ENCODE measurements around the gene DYNC1I1. TPM values are rescaled to one million over a fixed set of nuclear protein-coding genes. Genes with fewer than 3 reads are reported as not detected.
A peak's percentile ranks its signal among the peaks of the same experiment; 100 is the strongest.

DYNC1I1 gene
- total and polyA plus RNA-seq, 2 donors (not counting 3 experiments of a cell fraction or from before 2014, with no cell fraction given), result 1.8 to 3.6 TPM

DNA sequence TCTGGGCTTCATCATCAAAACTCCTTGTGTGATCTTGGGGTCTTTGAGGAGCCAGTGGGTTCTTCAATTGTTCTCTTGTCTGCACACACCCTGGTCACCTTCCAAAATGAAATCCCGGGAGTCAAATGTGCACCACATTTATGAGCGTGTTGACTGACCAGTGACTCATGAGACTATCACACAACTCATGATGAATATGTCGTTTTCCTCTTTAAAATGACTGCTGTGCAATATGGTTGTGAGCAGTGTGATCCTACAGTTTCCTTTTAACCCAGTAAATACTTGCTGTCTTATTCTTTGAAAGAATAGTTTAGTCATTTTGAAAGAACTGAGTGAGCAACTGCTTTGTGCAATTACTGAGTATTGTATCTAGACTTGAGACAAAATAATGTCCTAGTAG is 149.2 kb downstream of the DYNC1I1 start:
- H3K9ac ChIP-seq (replicated peaks; ENCODE audit: extremely low read depth, insufficient read depth, low read length), result no peak overlapping the region
- no peaks in the 10 kb centered on the region for H3K36me3 ChIP-seq (ENCODE audit: control insufficient read depth in 2 of 2, extremely low read depth in 1 of 2, insufficient read depth in 2 of 2, low read length in 2 of 2)
- H3K4me2 ChIP-seq (ENCODE audit: insufficient read depth, low read length), result no peak overlapping the region
- no peak overlapping the region for H3K27ac ChIP-seq (ENCODE audit: insufficient read depth, low read depth, low read length)
- peaks cover 34 to 51% of the 10 kb centered on the region in 2 experiments for H3K27me3 ChIP-seq (ENCODE audit: control insufficient read depth in 2 of 2, insufficient read depth in 2 of 2, low read length in 2 of 2)
- H3K9me3 ChIP-seq (replicated peaks; ENCODE audit: control insufficient read depth, insufficient read depth, low read length), result no peaks in the 10 kb centered on the region
- DNase-seq (ENCODE audit: low read depth, low spot score) (no peak), FAIRE-seq (no peak)
- dilution Hi-C loops (cut with MboI; ENCODE audit: extremely low pct_ligation_motif_present, low sequenced_read_pairs), result no loop called here
- peaks cover 3% of the 10 kb centered on the region for H4K20me1 ChIP-seq (replicated peaks; ENCODE audit: control insufficient read depth, extremely low read depth, insufficient read depth, low read length)
- ChIA-PET CTCF (interaction anchor here (1.8 kb wide), 1 partner anchor 127 kb away, joined by 5 read pairs; no protein-coding TSS in a partner anchor), POLR2A (no interaction called here)
- H3K79me2 ChIP-seq (ENCODE audit: control insufficient read depth, insufficient read depth, low read length), result no peaks in the 10 kb centered on the region
- TF ChIP-seq FOS (IDR thresholded peaks at IDR 0.05; ENCODE audit: borderline replicate concordance, insufficient read depth, low read length) (peak; percentile 36), GATA2 (IDR thresholded peaks at IDR 0.05; ENCODE audit: insufficient read depth, insufficient read length, low read depth, low read length) (no peak)
- H3K4me3 ChIP-seq (replicated peaks in 1 of 3; ENCODE audit: insufficient read depth in 1 of 3, low read depth in 1 of 3, low read length in 3 of 3), result no peak overlapping the region
- peaks cover 8% of the 10 kb centered on the region for H3K4me1 ChIP-seq (ENCODE audit: control insufficient read depth, extremely low read depth, insufficient read depth, low read length)
- no TSS peak for BruUV-seq (replicated peaks)
- no peaks in the 10 kb centered on the region for H3K9me1 ChIP-seq (replicated peaks; ENCODE audit: control insufficient read depth, extremely low read depth, insufficient read depth, low read length)
- H2AFZ ChIP-seq (ENCODE audit: low read depth, low read length), result no peak overlapping the region
- intact Hi-C loops (cut with micrococcal nuclease), result no loop called here

DNA sequence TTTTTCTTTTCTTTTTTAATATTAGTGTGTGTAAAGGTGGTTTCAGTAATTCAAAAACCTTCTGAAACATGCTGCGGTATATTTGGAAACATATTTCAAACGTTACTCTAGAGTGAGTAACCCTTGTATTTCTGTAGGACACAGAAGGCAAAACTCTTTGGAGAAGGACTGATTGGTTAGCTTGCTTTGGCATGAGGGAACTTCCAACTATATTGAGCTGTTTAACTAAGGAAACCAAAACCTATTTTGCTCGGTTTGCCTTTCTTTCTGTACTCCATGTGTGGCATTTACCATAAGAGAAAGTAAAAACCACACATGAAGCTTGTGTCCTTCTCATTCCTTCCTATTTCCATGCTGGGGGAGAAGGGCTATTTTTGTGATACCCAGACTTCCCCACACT is 149.8 kb downstream of the DYNC1I1 start:
- ChIA-PET POLR2A (no interaction called here), CTCF (interaction anchor here (1.8 to 2.2 kb wide), 2 partner anchors 128 to 1105 kb away, joined by 5 to 16 read pairs; no protein-coding TSS in a partner anchor)
- Histone ChIP-seq H3K9ac (replicated peaks; ENCODE audit: extremely low read depth, insufficient read depth, low read length) (no peak overlapping the region), H3K4me1 (ENCODE audit: control insufficient read depth, extremely low read depth, insufficient read depth, low read length) (peaks cover 8% of the 10 kb centered on the region), H2AFZ (ENCODE audit: low read depth, low read length) (no peak overlapping the region), H3K9me1 (replicated peaks; ENCODE audit: control insufficient read depth, extremely low read depth, insufficient read depth, low read length) (no peaks in the 10 kb centered on the region), H3K4me2 (ENCODE audit: insufficient read depth, low read length) (no peak overlapping the region), H3K4me3 (replicated peaks in 1 of 3; ENCODE audit: insufficient read depth in 1 of 3, low read depth in 1 of 3, low read length in 3 of 3) (no peak overlapping the region), H3K9me3 (replicated peaks; ENCODE audit: control insufficient read depth, insufficient read depth, low read length) (no peaks in the 10 kb centered on the region), H3K79me2 (ENCODE audit: control insufficient read depth, insufficient read depth, low read length) (no peaks in the 10 kb centered on the region), H3K27me3 (ENCODE audit: control insufficient read depth in 2 of 2, insufficient read depth in 2 of 2, low read length in 2 of 2) (peaks cover 37 to 56% of the 10 kb centered on the region in 2 experiments), H3K27ac (ENCODE audit: insufficient read depth, low read depth, low read length) (no peak overlapping the region), H3K36me3 (ENCODE audit: control insufficient read depth in 2 of 2, extremely low read depth in 1 of 2, insufficient read depth in 2 of 2, low read length in 2 of 2) (no peaks in the 10 kb centered on the region), H4K20me1 (replicated peaks; ENCODE audit: control insufficient read depth, extremely low read depth, insufficient read depth, low read length) (peaks cover 3% of the 10 kb centered on the region)
- intact Hi-C loops (cut with micrococcal nuclease), result no loop called here
- BruUV-seq (replicated peaks), result no TSS peak
- FAIRE-seq (no peak), DNase-seq (ENCODE audit: low read depth, low spot score) (no peak)
- TF ChIP-seq CTCF (IDR thresholded peaks at IDR 0.05; ENCODE audit: extremely low read depth in 1 of 2, insufficient read depth in 1 of 2, low read depth in 1 of 2, low read length in 2 of 2), result no peak
- no peak for TF ChIP-seq MYC (IDR thresholded peaks at IDR 0.05; ENCODE audit: low read depth, low read length)
- dilution Hi-C loops (cut with MboI; ENCODE audit: extremely low pct_ligation_motif_present, low sequenced_read_pairs), result no loop called here
